ENCODE results near the gene QSOX2. TPM values are rescaled to one million over a fixed set of nuclear protein-coding genes. Genes with fewer than 3 reads are reported as not detected.

Gene QSOX2
- total RNA-seq, 3 donors from 2014 or later (not counting 1 experiment from before 2014, with no cell fraction given): 10.8 to 16.7 (median 16.6) TPM

GRCh38 chr9:136157477-136158265 lies 87.9 kb downstream of the QSOX2 start:
- TF ChIP-seq, protein P1, sequence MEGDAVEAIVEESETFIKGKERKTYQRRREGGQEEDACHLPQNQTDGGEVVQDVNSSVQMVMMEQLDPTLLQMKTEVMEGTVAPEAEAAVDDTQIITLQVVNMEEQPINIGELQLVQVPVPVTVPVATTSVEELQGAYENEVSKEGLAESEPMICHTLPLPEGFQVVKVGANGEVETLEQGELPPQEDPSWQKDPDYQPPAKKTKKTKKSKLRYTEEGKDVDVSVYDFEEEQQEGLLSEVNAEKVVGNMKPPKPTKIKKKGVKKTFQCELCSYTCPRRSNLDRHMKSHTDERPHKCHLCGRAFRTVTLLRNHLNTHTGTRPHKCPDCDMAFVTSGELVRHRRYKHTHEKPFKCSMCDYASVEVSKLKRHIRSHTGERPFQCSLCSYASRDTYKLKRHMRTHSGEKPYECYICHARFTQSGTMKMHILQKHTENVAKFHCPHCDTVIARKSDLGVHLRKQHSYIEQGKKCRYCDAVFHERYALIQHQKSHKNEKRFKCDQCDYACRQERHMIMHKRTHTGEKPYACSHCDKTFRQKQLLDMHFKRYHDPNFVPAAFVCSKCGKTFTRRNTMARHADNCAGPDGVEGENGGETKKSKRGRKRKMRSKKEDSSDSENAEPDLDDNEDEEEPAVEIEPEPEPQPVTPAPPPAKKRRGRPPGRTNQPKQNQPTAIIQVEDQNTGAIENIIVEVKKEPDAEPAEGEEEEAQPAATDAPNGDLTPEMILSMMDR (IDR thresholded peaks at IDR 0.05): no peak
- Mint-ChIP-seq H3K4me1 (no peaks in the 10 kb centered on the region), H3K4me3 (no peak overlapping the region), H3K27me3 (ENCODE audit: low read depth in 2 of 2) (no peaks in the 10 kb centered on the region), H3K9me3 (no peaks in the 10 kb centered on the region), H3K27ac (no peak overlapping the region), H3K36me3 (no peaks in the 10 kb centered on the region)
- H3K27me3 ChIP-seq (ENCODE audit: control insufficient read depth, insufficient read depth, low read length): no peaks in the 10 kb centered on the region
- H3K4me3 ChIP-seq (ENCODE audit: low read length): no peak overlapping the region
- no peak overlapping the region for H3K27ac ChIP-seq (ENCODE audit: low read length)
- no peak for DNase-seq
- intact Hi-C loops (cut with micrococcal nuclease): no loop called here
- no peak for ATAC-seq
- no peaks in the 10 kb centered on the region for H3K36me3 ChIP-seq (ENCODE audit: control insufficient read depth, insufficient read depth, low read length)
- WGBS (ENCODE audit: insufficient coverage): 68% methylated on average over 20 of the region's 20 CpGs
- H3K4me1 ChIP-seq (ENCODE audit: control insufficient read depth, insufficient read depth, low read length): no peaks in the 10 kb centered on the region
- no peaks in the 10 kb centered on the region for H3K9me3 ChIP-seq (ENCODE audit: control insufficient read depth, insufficient read depth, low read length)

Other genes with a start within 250 kb of the QSOX2 start
- gene NACC2, start 150.5 kb downstream of the QSOX2 start, total RNA-seq: 10 to 100 TPM; 14.5 to 21.6 (median 21.2) TPM
- gene TMEM250, start 126.9 kb downstream of the QSOX2 start, total RNA-seq: 10 to 100 TPM; 19.5 to 34.3 (median 33.6) TPM
- under 1 TPM in 1 of 3 donors, not detected in 2; 0.38 TPM for gene LHX3, start 40.7 kb downstream of the QSOX2 start, total RNA-seq
- under 1 TPM in 1 of 3 donors, not detected in 2; 0.18 TPM for gene CCDC187, start 58.3 kb upstream of the QSOX2 start, total RNA-seq
- 1 to 10 TPM; 2.6 to 4.2 (median 3.4) TPM for gene GPSM1, start 81.7 kb upstream of the QSOX2 start, total RNA-seq
- 10 to 100 TPM; 24.6 to 34.8 (median 28.9) TPM for gene DNLZ, start 117.9 kb upstream of the QSOX2 start, total RNA-seq
- 1 to 10 TPM; 1.6 to 4.2 (median 4.0) TPM for gene CARD9, start 127.9 kb upstream of the QSOX2 start, total RNA-seq
- gene SNAPC4, start 154.4 kb upstream of the QSOX2 start, total RNA-seq: 10 to 100 TPM in 1 of 3 donors, 1 to 10 TPM in 2; 9.0 to 11.3 (median 9.4) TPM
- gene ENTR1, start 164.8 kb upstream of the QSOX2 start, total RNA-seq: 10 to 100 TPM; 38.7 to 62.3 (median 41.6) TPM
- gene PMPCA, start 164.8 kb upstream of the QSOX2 start, total RNA-seq: 10 to 100 TPM; 78.3 to 84.8 (median 79.3) TPM
- gene INPP5E, start 194.0 kb upstream of the QSOX2 start, total RNA-seq: 10 to 100 TPM; 12.1 to 15.7 (median 14.4) TPM
- 10 to 100 TPM; 84.3 to 89.0 (median 87.1) TPM for gene SEC16A, start 237.2 kb upstream of the QSOX2 start, total RNA-seq